Heart right ventricle (tissue), 16 donors: ENCODE measurements around the gene MTOR. TPM values are rescaled to one million over a fixed set of nuclear protein-coding genes. Genes with fewer than 3 reads are reported as not detected.
A peak's percentile ranks its signal among the peaks of the same experiment; 100 is the strongest.

Experiments
- ATAC-seq, 8 donors: fragments of 200-7000 bp; cut with Tn5 transposase; one replicate each; pipeline ENCODE4 v1.9.1; 2020; ENCODE audit warnings: mild to moderate bottlenecking in 8 of 8, moderate library complexity in 8 of 8, moderate number of reproducible peaks in 1 of 8
- DNase-seq, 2 donors: peaks; one replicate each; pipeline ENCODE4 v3.0.0-alpha.2; 2020
- H3K27ac ChIP-seq, 10 donors: fragments of 200-600 bp; sonication (generic) in 2 of 10; one replicate each; pipeline versions ENCODE4 v1.5.0 to v1.8.0; 2020 to 2022; ENCODE audit warnings: mild to moderate bottlenecking in 3 of 10
- H3K27me3 ChIP-seq, 7 donors: fragments of 200-600 bp; one replicate each; pipeline ENCODE4 v1.8.0; 2021 to 2022; ENCODE audit warnings: mild to moderate bottlenecking in 2 of 7
- H3K36me3 ChIP-seq, 9 donors: fragments of 200-600 bp; sonication (generic) in 1 of 9; one replicate each; pipeline versions ENCODE4 v1.5.0 to v1.8.0; 2020 to 2022; ENCODE audit warnings: mild to moderate bottlenecking in 2 of 9
- H3K4me1 ChIP-seq, 9 donors: fragments of 200-600 bp; sonication (generic) in 1 of 9; one replicate each; pipeline versions ENCODE4 v1.5.0 to v1.8.0; 2020 to 2022; ENCODE audit warnings: mild to moderate bottlenecking in 4 of 9
- H3K4me3 ChIP-seq, 10 donors: fragments of 200-600 bp; sonication (generic) in 2 of 10; one replicate each; pipeline versions ENCODE4 v1.5.0 to v1.8.0; 2020 to 2022; ENCODE audit warnings: mild to moderate bottlenecking in 7 of 10, moderate library complexity in 2 of 10
- H3K9me3 ChIP-seq, 11 donors: fragments of 200-600 bp in 10 of 11; sonication (generic) in 2 of 11; one replicate each; pipeline versions ENCODE4 v1.5.0 to v1.8.0; 2013 to 2022; ENCODE audit warnings: mild to moderate bottlenecking in 2 of 11, control low read depth in 1 of 11, moderate library complexity in 1 of 11
- CTCF ChIP-seq, 9 donors: fragments of 200-600 bp; sonication (generic) in 2 of 9; IDR thresholded peaks; one replicate each; pipeline versions ENCODE4 v1.5.0 to v1.8.0; 2021 to 2022; ENCODE audit warnings: antibody characterized with exemption in 9 of 9, mild to moderate bottlenecking in 5 of 9, moderate library complexity in 1 of 9
- WGBS, 2 donors: extraction: QIAGEN DNeasy Blood & Tissue Kit; methylation state at CpG; one replicate each; pipeline ENCODE4 v1.1.7; 2013; ENCODE audit warnings: inconsistent platforms in 1 of 2; 5-methylcytosine and 5-hydroxymethylcytosine counted together
- intact Hi-C, 10 donors: fragments of 100-400 bp; cut with DNase I; formaldehyde crosslinking; loops; one replicate each; pipeline versions ENCODE4 v1.11.1 to v1.14.2; 2022
- polyA plus RNA-seq, 2 donors: library from polyadenylated mRNA; stranded (reverse); fragments of 200-250 nt; gene quantifications; one replicate each; pipeline ENCODE4 v1.2.3, GENCODE V29; 2013
- total RNA-seq, 10 donors: library from RNA; stranded (reverse); fragmentation: NEBNext Ultra II Directional in 3 of 10; extraction: Animal tissue kit (Norgen Biotek cat#: 25700) in 3 of 10; gene quantifications; one replicate each; pipeline versions ENCODE4 v1.2.1 to v1.2.4, GENCODE V29; 2021 to 2023
- donor health status: Arrhythmogenic right ventricular cardiomyopathy.
- donor health status: ischemic (EF 13 %, LVEDD 7.1; RV severe dilation, severe dysfunction).
- donor health status: healthy with polysubstance abuse.
- donor health status: DM: no; HTN: yes; CAD: no.
- donor health status: DM: no; HTN: no; CAD: no.
- donor health status: ischemic (EF 25% LVEDD 6.9; RV normal size, moderate dysfunction).
- donor health status: ischemic (EF 25% LVEDD 5.7; RV mildly dilated, moderate dysfunction).
- donor health status: healthy.
- donor health status: DM: yes; HTN: yes; CAD: no.
- donor health status: Ischemic cardiomyopathy.
- donor health status: ischemic (EF 35%, LVEDD 5.7; RV mildly dilated, moderate dysfunction).
- donor health status: nonischemic (EF 11% LVEDD 7.7; RV severe dilation, severe dysfunction).
- donor health status: DM: yes; HTN: yes; CAD: no.
- donor health status: PGD.
- donor health status: ischemic (EF 29% LVEDD 5.4; RV normal size, mild dysfunction).
- donor health status: nonischemic (EF 23%, LVEDD 6.1; RV moderate dilation, normal function).

The MTOR gene
- total and polyA plus RNA-seq, 12 donors: 18.7 to 42.7 (median 36.3) TPM

- no peaks in the 10 kb centered on the region for H3K4me1 ChIP-seq
- no peak for TF ChIP-seq CTCF (IDR thresholded peaks at IDR 0.05)
- 93 to 100% methylated on average over 4 of the region's 4 CpGs for WGBS, 2 donors
- H3K27me3 ChIP-seq: no peaks in the 10 kb centered on the region
- DNase-seq: no peak
- no peak overlapping the region for H3K27ac ChIP-seq
- ATAC-seq: no peak
- H3K4me3 ChIP-seq: no peak overlapping the region
- H3K9me3 ChIP-seq: no peaks in the 10 kb centered on the region
- H3K36me3 ChIP-seq: peaks cover 0 to 89% (median 55%) of the 10 kb centered on the region in 9 donors
- intact Hi-C loops: no loop called here
Observed at GRCh38 chr1:11248169-11248568, 14.2 kb downstream of the MTOR start.

- Histone ChIP-seq H3K9me3 (no peaks in the 10 kb centered on the region), H3K27me3 (no peaks in the 10 kb centered on the region), H3K4me3 (no peak overlapping the region), H3K36me3 (peaks cover 0 to 89% (median 53%) of the 10 kb centered on the region in 9 donors), H3K4me1 (no peaks in the 10 kb centered on the region), H3K27ac (peak overlapping the region in 1 of 10 donors; percentile 31)
- TF ChIP-seq CTCF (IDR thresholded peaks at IDR 0.05): no peak
- ATAC-seq (no peak), DNase-seq (no peak)
- intact Hi-C loops: loop anchor here in 1 of 10 donors (2.0 kb wide), 1 partner anchor 397 kb away; no protein-coding TSS in a partner anchor
- WGBS, 2 donors: 92 to 94% methylated on average over 7 of the region's 7 CpGs
Observed at GRCh38 chr1:11245904-11246719, 16.2 kb downstream of the MTOR start.

GRCh38 chr1:11245248-11245647, 17.1 kb downstream of the MTOR start:
- no peak overlapping the region for H3K4me3 ChIP-seq
- DNase-seq (no peak), ATAC-seq (no peak)
- 79 to 93% methylated on average over 3 of the region's 3 CpGs for WGBS, 2 donors
- H3K27me3 ChIP-seq: no peaks in the 10 kb centered on the region
- H3K4me1 ChIP-seq: no peaks in the 10 kb centered on the region
- TF ChIP-seq CTCF (IDR thresholded peaks at IDR 0.05): no peak
- intact Hi-C loops: loop anchor here in 1 of 10 donors (2.0 kb wide), 1 partner anchor 398 kb away; no protein-coding TSS in a partner anchor
- no peaks in the 10 kb centered on the region for H3K9me3 ChIP-seq
- H3K36me3 ChIP-seq: peaks cover 0 to 89% (median 57%) of the 10 kb centered on the region in 9 donors
- no peak overlapping the region for H3K27ac ChIP-seq

- DNase-seq (no peak), ATAC-seq (no peak)
- Histone ChIP-seq H3K4me1 (peaks cover 0 to 16% (median 9%) of the 10 kb centered on the region in 9 donors), H3K36me3 (peaks cover 0 to 100% (median 63%) of the 10 kb centered on the region in 9 donors), H3K4me3 (no peak overlapping the region), H3K27me3 (no peaks in the 10 kb centered on the region), H3K27ac (no peak overlapping the region), H3K9me3 (no peaks in the 10 kb centered on the region)
- TF ChIP-seq CTCF (IDR thresholded peaks at IDR 0.05): no peak
- intact Hi-C loops: loop anchor here in 3 of 10 donors (5.0 to 10.0 kb wide), 2 partner anchors 204 to 404 kb away; no protein-coding TSS in a partner anchor
- 94 to 95% methylated on average over 7 of the region's 7 CpGs for WGBS, 2 donors
Observed at GRCh38 chr1:11238311-11238710, 24.0 kb downstream of the MTOR start.
